Lung (tissue), 12 donors: ENCODE results near the gene CCT6A. TPM values are rescaled to one million over a fixed set of nuclear protein-coding genes. Genes with fewer than 3 reads are reported as not detected.
"Not testable (repeated sequence)": the region's sequence is repeated elsewhere in the genome, so short reads cannot be mapped to it uniquely, and the experiment has no call there.

Source experiments
- ATAC-seq: fragments of 200-7000 bp; cut with Tn5 transposase; one replicate; pipeline ENCODE4 v1.9.1; 2020; ENCODE audit warnings: moderate number of reproducible peaks; ENCODE audit not compliant: insufficient read depth, low FRiP score
- DNase-seq, 3 donors: peaks; one replicate each; pipeline ENCODE4 v3.0.0-alpha.2; 2013 to 2017
- H3K27ac ChIP-seq, 2 donors: one replicate each; pipeline ENCODE4 v1.5.1; 2013; ENCODE audit warnings: mild to moderate bottlenecking in 2 of 2, moderate library complexity in 2 of 2, control low read depth in 1 of 2, inconsistent platforms in 1 of 2, low read depth in 1 of 2, low read length in 1 of 2
- H3K27me3 ChIP-seq, 3 donors: one replicate each; pipeline ENCODE4 v1.5.1; 2013; ENCODE audit warnings: low read length in 2 of 3; ENCODE audit not compliant: control insufficient read depth in 3 of 3, insufficient read depth in 3 of 3
- H3K36me3 ChIP-seq, 4 donors: one replicate each; pipeline ENCODE4 v1.5.1; 2013; ENCODE audit warnings: low read length in 4 of 4, mild to moderate bottlenecking in 1 of 4, moderate library complexity in 1 of 4; ENCODE audit not compliant: control insufficient read depth in 4 of 4, insufficient read depth in 4 of 4
- H3K4me1 ChIP-seq, 5 donors: one replicate each; pipeline ENCODE4 v1.5.1; 2013; ENCODE audit warnings: low read length in 5 of 5, mild to moderate bottlenecking in 2 of 5, moderate library complexity in 1 of 5; ENCODE audit not compliant: control insufficient read depth in 5 of 5, insufficient read depth in 5 of 5
- H3K4me3 ChIP-seq: one replicate; pipeline ENCODE4 v1.5.1; 2013; ENCODE audit warnings: mild to moderate bottlenecking, control low read depth, moderate library complexity
- H3K9ac ChIP-seq, 2 donors: one replicate each; pipeline ENCODE4 v1.5.1; 2013; ENCODE audit warnings: low read length in 2 of 2, control low read depth in 1 of 2; ENCODE audit not compliant: insufficient read depth in 1 of 2
- H3K9me3 ChIP-seq, 4 donors: one replicate each; pipeline ENCODE4 v1.5.1; 2013; ENCODE audit warnings: low read length in 3 of 4, mild to moderate bottlenecking in 1 of 4, moderate library complexity in 1 of 4; ENCODE audit not compliant: control insufficient read depth in 4 of 4, insufficient read depth in 3 of 4
- WGBS, 2 donors: extraction: QIAGEN DNeasy Blood & Tissue Kit; methylation state at CpG; one replicate each; pipeline ENCODE4 v1.1.7; 2013; 5-methylcytosine and 5-hydroxymethylcytosine counted together
- polyA plus RNA-seq, 2 donors: library from polyadenylated mRNA; stranded (reverse); fragments of 200-250 nt; gene quantifications; one replicate each; pipeline ENCODE4 v1.2.1, GENCODE V29; 2013
- total RNA-seq, 2 donors: library from RNA; depleted of rRNA in 1 of 2; stranded (reverse); fragments of >200 nt in 1 of 2; gene quantifications; one replicate each; pipeline ENCODE4 v1.2.1, GENCODE V29; 2014 to 2021
- TF ChIP-seq, protein P1 (sequence below): IDR thresholded peaks from 2 replicates; pipeline ENCODE4 v1.5.1; 2012; ENCODE audit warnings: mild to moderate bottlenecking; ENCODE audit errors: control extremely low read depth, extremely low read depth
- donor health status: control.
- donor health status: control.
- donor health status: Bipolar disorder and iron deficiency.
- donor health status: healthy.
- donor health status: DM: yes; HTN: yes; CAD: no.

CCT6A gene
- total and polyA plus RNA-seq, 4 donors = 88.1 to 196 (median 104) TPM

DNA sequence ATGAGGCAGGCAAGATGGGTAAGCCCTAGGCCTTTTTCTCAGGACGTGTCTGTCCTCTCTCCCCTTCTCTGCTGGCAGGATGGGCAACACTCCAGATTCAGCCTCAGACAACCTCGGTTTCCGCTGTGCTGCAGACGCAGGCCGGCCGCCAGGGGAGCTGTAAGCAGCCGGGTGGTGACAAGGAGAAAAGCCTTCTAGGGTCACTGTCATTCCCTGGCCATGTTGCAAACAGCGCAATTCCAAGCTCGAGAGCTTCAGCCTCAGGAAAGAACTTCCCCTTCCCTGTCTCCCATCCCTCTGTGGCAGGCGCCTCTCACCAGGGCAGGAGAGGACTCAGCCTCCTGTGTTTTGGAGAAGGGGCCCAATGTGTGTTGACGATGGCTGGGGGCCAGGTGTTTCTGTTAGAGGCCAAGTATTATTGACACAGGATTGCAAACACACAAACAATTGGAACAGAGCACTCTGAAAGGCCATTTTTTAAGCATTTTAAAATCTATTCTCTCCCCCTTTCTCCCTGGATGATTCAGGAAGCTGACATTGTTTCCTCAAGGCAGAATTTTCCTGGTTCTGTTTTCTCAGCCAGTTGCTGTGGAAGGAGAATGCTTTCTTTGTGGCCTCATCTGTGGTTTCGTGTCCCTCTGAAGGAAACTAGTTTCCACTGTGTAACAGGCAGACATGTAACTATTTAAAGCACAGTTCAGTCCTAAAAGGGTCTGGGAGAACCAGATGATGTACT, 28.1 kb downstream of the CCT6A start:
- ATAC-seq = no peak
- H3K4me1 ChIP-seq = peaks cover 0 to 23% (median 7%) of the 10 kb centered on the region in 5 donors
- no peaks in the 10 kb centered on the region for H3K27me3 ChIP-seq
- no peaks in the 10 kb centered on the region for H3K9me3 ChIP-seq
- 53 to 61% methylated on average over 12 of the region's 12 CpGs for WGBS, 2 donors
- TF ChIP-seq, protein P1, sequence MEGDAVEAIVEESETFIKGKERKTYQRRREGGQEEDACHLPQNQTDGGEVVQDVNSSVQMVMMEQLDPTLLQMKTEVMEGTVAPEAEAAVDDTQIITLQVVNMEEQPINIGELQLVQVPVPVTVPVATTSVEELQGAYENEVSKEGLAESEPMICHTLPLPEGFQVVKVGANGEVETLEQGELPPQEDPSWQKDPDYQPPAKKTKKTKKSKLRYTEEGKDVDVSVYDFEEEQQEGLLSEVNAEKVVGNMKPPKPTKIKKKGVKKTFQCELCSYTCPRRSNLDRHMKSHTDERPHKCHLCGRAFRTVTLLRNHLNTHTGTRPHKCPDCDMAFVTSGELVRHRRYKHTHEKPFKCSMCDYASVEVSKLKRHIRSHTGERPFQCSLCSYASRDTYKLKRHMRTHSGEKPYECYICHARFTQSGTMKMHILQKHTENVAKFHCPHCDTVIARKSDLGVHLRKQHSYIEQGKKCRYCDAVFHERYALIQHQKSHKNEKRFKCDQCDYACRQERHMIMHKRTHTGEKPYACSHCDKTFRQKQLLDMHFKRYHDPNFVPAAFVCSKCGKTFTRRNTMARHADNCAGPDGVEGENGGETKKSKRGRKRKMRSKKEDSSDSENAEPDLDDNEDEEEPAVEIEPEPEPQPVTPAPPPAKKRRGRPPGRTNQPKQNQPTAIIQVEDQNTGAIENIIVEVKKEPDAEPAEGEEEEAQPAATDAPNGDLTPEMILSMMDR = no peak
- H3K9ac ChIP-seq = peak overlapping the region; percentile 7 to 25
- DNase-seq = peak; percentile 87 to 94 (median 88)
- peak overlapping the region; percentile 20 to 53 for H3K27ac ChIP-seq
- no peak overlapping the region for H3K4me3 ChIP-seq
- peaks cover 0 to 35% (median 0%) of the 10 kb centered on the region in 4 donors for H3K36me3 ChIP-seq

GRCh38 chr7:56080726-56081435, 29.3 kb downstream of the CCT6A start:
- H3K27ac ChIP-seq, DNase-seq: not testable (repeated sequence)
- 94% methylated on average over 28 of the region's 28 CpGs for WGBS, 2 donors

GRCh38 chr7:56081626-56082340, 30.2 kb downstream of the CCT6A start:
- peaks cover 0 to 31% (median 2%) of the 10 kb centered on the region in 4 donors for H3K36me3 ChIP-seq
- DNase-seq = no peak

More at GRCh38 chr7:56080726-56081435, 29.3 kb downstream of the CCT6A start:
- not testable (repeated sequence) for H3K9ac ChIP-seq, H3K9me3 ChIP-seq, ATAC-seq, H3K27me3 ChIP-seq, H3K4me3 ChIP-seq
- Histone ChIP-seq H3K4me1 (peaks cover 0 to 23% (median 7%) of the 10 kb centered on the region in 5 donors), H3K36me3 (peaks cover 0 to 35% (median 0%) of the 10 kb centered on the region in 4 donors)

More at GRCh38 chr7:56081626-56082340, 30.2 kb downstream of the CCT6A start:
- ATAC-seq = no peak
- H3K4me3 ChIP-seq = no peak overlapping the region
- H3K9ac ChIP-seq = no peak overlapping the region
- peaks cover 0 to 23% (median 7%) of the 10 kb centered on the region in 5 donors for H3K4me1 ChIP-seq
- TF ChIP-seq, protein P1 = no peak
- 94 to 96% methylated on average over 29 of the region's 29 CpGs for WGBS, 2 donors
- no peak overlapping the region for H3K27ac ChIP-seq
- H3K27me3 ChIP-seq = no peaks in the 10 kb centered on the region
- no peaks in the 10 kb centered on the region for H3K9me3 ChIP-seq
